ENCODE measurements around the gene AP5S1.

The AP5S1 gene

GRCh38 chr20:3820048-3820900, at the start of gene AP5S1:
Gene AP5S1 (plus strand): TSS chr20:3820547. CDS start chr20:3822118, 1,571 bp downstream.
- no peaks in the 10 kb centered on the region for H3K9me3 Mint-ChIP-seq
- no peaks in the 10 kb centered on the region for H3K36me3 Mint-ChIP-seq (ENCODE audit: low read depth)
- peak within 1 kb of the TSS; percentile 96 for H3K4me3 Mint-ChIP-seq
- peak within 1 kb of the TSS; percentile 93 for H3K27ac Mint-ChIP-seq
- peaks cover 50% of the 10 kb centered on the region for H3K4me1 Mint-ChIP-seq (ENCODE audit: low read depth)
- H3K27me3 Mint-ChIP-seq, result no peaks in the 10 kb centered on the region

- H3K36me3 Mint-ChIP-seq (ENCODE audit: low read depth), result no peaks in the 10 kb centered on the region
- no peaks in the 10 kb centered on the region for H3K27me3 Mint-ChIP-seq
- H3K4me3 Mint-ChIP-seq, result no peak overlapping the region
- H3K9me3 Mint-ChIP-seq, result no peaks in the 10 kb centered on the region
- H3K27ac Mint-ChIP-seq, result no peak overlapping the region
- H3K4me1 Mint-ChIP-seq (ENCODE audit: low read depth), result peaks cover 20% of the 10 kb centered on the region
Observed at GRCh38 chr20:3771552-3772058, 48.7 kb upstream of the AP5S1 start.

GRCh38 chr20:3775457-3776108, 44.8 kb upstream of the AP5S1 start:
- no peak overlapping the region for H3K4me3 Mint-ChIP-seq
- no peak overlapping the region for H3K27ac Mint-ChIP-seq
- peaks cover 8% of the 10 kb centered on the region for H3K27me3 Mint-ChIP-seq
- no peaks in the 10 kb centered on the region for H3K9me3 Mint-ChIP-seq
- no peaks in the 10 kb centered on the region for H3K36me3 Mint-ChIP-seq (ENCODE audit: low read depth)
- peaks cover 18% of the 10 kb centered on the region for H3K4me1 Mint-ChIP-seq (ENCODE audit: low read depth)

- H3K9me3 Mint-ChIP-seq, result no peaks in the 10 kb centered on the region
- peak overlapping the region; percentile 75 for H3K4me3 Mint-ChIP-seq
- no peak overlapping the region for H3K27ac Mint-ChIP-seq
- peaks cover 33% of the 10 kb centered on the region for H3K4me1 Mint-ChIP-seq (ENCODE audit: low read depth)
- H3K36me3 Mint-ChIP-seq (ENCODE audit: low read depth), result no peaks in the 10 kb centered on the region
- H3K27me3 Mint-ChIP-seq, result peaks cover 8% of the 10 kb centered on the region
Observed at GRCh38 chr20:3777381-3777715, 43.0 kb upstream of the AP5S1 start.

GRCh38 chr20:3777716-3778629, 42.4 kb upstream of the AP5S1 start:
- Mint-ChIP-seq H3K4me3 (peak overlapping the region; percentile 75), H3K9me3 (no peaks in the 10 kb centered on the region), H3K36me3 (ENCODE audit: low read depth) (no peaks in the 10 kb centered on the region), H3K27ac (no peak overlapping the region), H3K27me3 (peaks cover 8% of the 10 kb centered on the region), H3K4me1 (ENCODE audit: low read depth) (peaks cover 33% of the 10 kb centered on the region)

GRCh38 chr20:3778976-3779375, 41.4 kb upstream of the AP5S1 start:
- Mint-ChIP-seq H3K4me1 (ENCODE audit: low read depth) (peaks cover 39% of the 10 kb centered on the region), H3K27ac (no peak overlapping the region), H3K9me3 (no peaks in the 10 kb centered on the region), H3K27me3 (peaks cover 8% of the 10 kb centered on the region), H3K36me3 (ENCODE audit: low read depth) (no peaks in the 10 kb centered on the region), H3K4me3 (no peak overlapping the region)

GRCh38 chr20:3781153-3781910, 39.0 kb upstream of the AP5S1 start, which contains the start of gene SPEF1:
Gene SPEF1 (minus strand): TSS chr20:3781448. CDS start chr20:3781287, 161 bp downstream.
- H3K4me1 Mint-ChIP-seq (ENCODE audit: low read depth), result peaks cover 49% of the 10 kb centered on the region
- peaks cover 8% of the 10 kb centered on the region for H3K27me3 Mint-ChIP-seq
- H3K36me3 Mint-ChIP-seq (ENCODE audit: low read depth), result peaks cover 6% of the 10 kb centered on the region
- H3K4me3 Mint-ChIP-seq, result peak within 1 kb of the TSS; percentile 69
- H3K9me3 Mint-ChIP-seq, result no peaks in the 10 kb centered on the region
- no peak within 1 kb of the TSS for H3K27ac Mint-ChIP-seq

GRCh38 chr20:3782597-3782996, 37.8 kb upstream of the AP5S1 start:
- peak overlapping the region; percentile 61 for H3K27ac Mint-ChIP-seq

GRCh38 chr20:3783068-3783489, 37.3 kb upstream of the AP5S1 start:
- H3K36me3 Mint-ChIP-seq (ENCODE audit: low read depth), result peaks cover 6% of the 10 kb centered on the region
- H3K4me1 Mint-ChIP-seq (ENCODE audit: low read depth), result peaks cover 44% of the 10 kb centered on the region
- H3K27ac Mint-ChIP-seq, result peak overlapping the region; percentile 61
- no peaks in the 10 kb centered on the region for H3K9me3 Mint-ChIP-seq
- peaks cover 8% of the 10 kb centered on the region for H3K27me3 Mint-ChIP-seq
- no peak overlapping the region for H3K4me3 Mint-ChIP-seq

More at GRCh38 chr20:3782597-3782996, 37.8 kb upstream of the AP5S1 start:
- H3K4me3 Mint-ChIP-seq, result no peak overlapping the region
- no peaks in the 10 kb centered on the region for H3K9me3 Mint-ChIP-seq
- peaks cover 45% of the 10 kb centered on the region for H3K4me1 Mint-ChIP-seq (ENCODE audit: low read depth)
- H3K36me3 Mint-ChIP-seq (ENCODE audit: low read depth), result peaks cover 6% of the 10 kb centered on the region
- H3K27me3 Mint-ChIP-seq, result peaks cover 8% of the 10 kb centered on the region

- Mint-ChIP-seq H3K4me1 (ENCODE audit: low read depth) (peaks cover 46% of the 10 kb centered on the region), H3K4me3 (no peak overlapping the region), H3K36me3 (ENCODE audit: low read depth) (peaks cover 6% of the 10 kb centered on the region), H3K27ac (no peak overlapping the region), H3K27me3 (peaks cover 8% of the 10 kb centered on the region), H3K9me3 (no peaks in the 10 kb centered on the region)
Observed at GRCh38 chr20:3783511-3784195, 36.7 kb upstream of the AP5S1 start.

- Mint-ChIP-seq H3K4me3 (peak overlapping the region; percentile 63), H3K27me3 (peaks cover 4% of the 10 kb centered on the region), H3K4me1 (ENCODE audit: low read depth) (peaks cover 49% of the 10 kb centered on the region), H3K27ac (peak overlapping the region; percentile 11), H3K36me3 (ENCODE audit: low read depth) (peaks cover 6% of the 10 kb centered on the region), H3K9me3 (no peaks in the 10 kb centered on the region)
Observed at GRCh38 chr20:3784216-3784853, 36.0 kb upstream of the AP5S1 start.

GRCh38 chr20:3784863-3785239, 35.5 kb upstream of the AP5S1 start:
- Mint-ChIP-seq H3K36me3 (ENCODE audit: low read depth) (peaks cover 6% of the 10 kb centered on the region), H3K9me3 (no peaks in the 10 kb centered on the region), H3K4me1 (ENCODE audit: low read depth) (peaks cover 49% of the 10 kb centered on the region), H3K4me3 (peak overlapping the region; percentile 63), H3K27me3 (no peaks in the 10 kb centered on the region), H3K27ac (peak overlapping the region; percentile 11)

Measured in stimulated activated naive CD8-positive, alpha-beta T cell treated with anti-CD3 and anti-CD28 coated beads, Interleukin-15, Interleukin-2, amounts not matched to agents 100 ng/mL and 50 ng/mL, for 24 hours (primary cell).